Natural killer cell (primary cell): ENCODE results near the gene RAX2. TPM values are rescaled to one million over a fixed set of nuclear protein-coding genes. Genes with fewer than 3 reads are reported as not detected.

ENCODE experiments used
- ATAC-seq, 3 donors: fragments of 150-1000 bp in 2 of 3; fragments of 200-7000 bp in 1 of 3; cut with Tn5 transposase; 1 replicate in 1 of 3; 2 replicates in 2 of 3; pipeline ENCODE4 v1.10.0; 2021; ENCODE audit warnings: mild to moderate bottlenecking in 2 of 3, moderate library complexity in 2 of 3
- DNase-seq, 2 donors: peaks; one replicate each; pipeline versions ENCODE4 v3.0.0 to v3.0.0-alpha.2; 2013 to 2021; ENCODE audit warnings: mixed read lengths in 1 of 2
- H3K27ac ChIP-seq: one replicate; pipeline ENCODE4 v1.5.1; 2013; ENCODE audit warnings: mild to moderate bottlenecking, low read length
- H3K27me3 ChIP-seq: one replicate; pipeline ENCODE4 v1.6.1; 2013; ENCODE audit warnings: low read length; ENCODE audit not compliant: control insufficient read depth, insufficient read depth
- H3K36me3 ChIP-seq: one replicate; pipeline ENCODE4 v1.6.1; 2013; ENCODE audit warnings: low read length; ENCODE audit not compliant: control insufficient read depth, insufficient read depth
- H3K4me1 ChIP-seq: one replicate; pipeline ENCODE4 v1.6.1; 2013; ENCODE audit warnings: low read length; ENCODE audit not compliant: control insufficient read depth, insufficient read depth
- H3K4me3 ChIP-seq: one replicate; pipeline ENCODE4 v1.5.1; 2013; ENCODE audit warnings: low read length
- H3K9me3 ChIP-seq: one replicate; pipeline ENCODE4 v1.6.1; 2013; ENCODE audit warnings: low read length; ENCODE audit not compliant: control insufficient read depth, insufficient read depth
- H3K27ac Mint-ChIP-seq, 2 donors: one replicate each; pipeline ENCODE4 v1.8.0; 2022; ENCODE audit warnings: mild to moderate bottlenecking in 2 of 2, mixed read lengths in 2 of 2, moderate library complexity in 1 of 2
- H3K27me3 Mint-ChIP-seq, 2 donors: one replicate each; pipeline ENCODE4 v1.8.0; 2022; ENCODE audit warnings: low read depth in 2 of 2, mixed read lengths in 2 of 2
- H3K36me3 Mint-ChIP-seq: one replicate; pipeline ENCODE4 v1.8.0; 2022; ENCODE audit warnings: mixed read lengths
- H3K4me1 Mint-ChIP-seq, 2 donors: one replicate each; pipeline ENCODE4 v1.8.0; 2022; ENCODE audit warnings: mixed read lengths in 2 of 2
- H3K4me3 Mint-ChIP-seq: one replicate; pipeline ENCODE4 v1.8.0; 2022; ENCODE audit warnings: mild to moderate bottlenecking, moderate library complexity, mixed read lengths
- H3K9me3 Mint-ChIP-seq, 2 donors: one replicate each; pipeline ENCODE4 v1.8.0; 2022; ENCODE audit warnings: mixed read lengths in 2 of 2
- WGBS: methylation state at CpG from one replicate; pipeline ENCODE4 v1.1.7; 2013; ENCODE audit warnings: missing lambda C conversion rate; ENCODE audit not compliant: insufficient coverage; 5-methylcytosine and 5-hydroxymethylcytosine counted together
- intact Hi-C: fragments of 100-400 bp; cut with micrococcal nuclease; formaldehyde crosslinking; loops from one replicate; pipeline ENCODE4 v1.14.2; 2022
- total RNA-seq, 4 donors: library from RNA; stranded (reverse); fragments of 120-200 nt in 1 of 4; gene quantifications; one replicate each; pipeline versions ENCODE4 v1.2.3 to v1.2.4, GENCODE V29; 2013 to 2022
- TF ChIP-seq, protein P1 (sequence below): fragments of 200-600 bp; IDR thresholded peaks from one replicate; pipeline ENCODE4 v1.8.0; 2022; ENCODE audit warnings: antibody characterized with exemption

Gene RAX2
- total RNA-seq, 3 donors from 2014 or later (not counting 1 experiment from before 2014, with no cell fraction given): not detected

DNA sequence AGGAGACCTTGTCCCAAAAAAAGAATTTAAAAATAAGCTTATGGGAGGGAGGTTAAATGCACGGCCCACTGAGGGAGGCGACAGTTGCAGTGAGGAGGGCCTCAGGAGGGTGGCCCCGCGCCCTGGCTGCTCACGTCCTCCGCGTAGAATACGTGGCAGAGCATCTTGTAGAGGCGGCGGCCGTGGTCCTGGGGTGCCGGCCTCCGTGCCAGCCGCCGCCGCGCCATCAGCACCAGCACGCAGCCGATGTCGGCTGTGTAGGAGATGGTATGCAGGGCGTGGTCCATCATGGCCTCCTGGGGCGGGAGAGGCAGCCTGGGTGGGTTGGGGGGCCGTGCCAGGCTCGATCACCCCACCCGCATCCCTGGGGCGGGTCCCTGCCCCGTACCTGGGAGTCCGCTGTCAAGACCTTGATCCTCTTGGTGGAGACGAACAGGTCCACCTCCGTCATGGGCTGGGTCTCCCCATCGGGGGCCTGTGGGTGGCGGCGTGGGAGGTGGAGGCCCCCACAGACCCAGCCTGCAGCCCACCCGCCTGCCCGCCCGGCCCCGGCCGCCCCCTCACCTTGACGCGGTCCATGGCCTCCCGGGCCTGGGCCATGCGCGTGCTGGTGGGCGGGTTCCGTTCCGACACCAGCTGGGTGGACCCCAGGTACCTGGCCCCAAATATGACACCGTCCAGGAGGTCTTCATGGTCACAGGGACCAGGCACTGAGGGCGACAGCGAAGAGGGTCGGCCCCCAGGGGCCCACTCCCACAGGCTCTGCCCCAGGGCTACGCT lies 18.2 kb downstream of the RAX2 start:
- ATAC-seq (no peak), DNase-seq (no peak)
- Histone ChIP-seq H3K4me1 (peaks cover 2% of the 10 kb centered on the region), H3K9me3 (no peaks in the 10 kb centered on the region), H3K27ac (no peak overlapping the region), H3K27me3 (no peaks in the 10 kb centered on the region), H3K36me3 (peaks cover 38% of the 10 kb centered on the region), H3K4me3 (no peak overlapping the region)
- H3K4me3 Mint-ChIP-seq: no peak overlapping the region
- H3K36me3 Mint-ChIP-seq: no peaks in the 10 kb centered on the region
- H3K27ac Mint-ChIP-seq: no peak overlapping the region
- H3K4me1 Mint-ChIP-seq: peaks cover 6% of the 10 kb centered on the region in 2 donors
- TF ChIP-seq, protein P1, sequence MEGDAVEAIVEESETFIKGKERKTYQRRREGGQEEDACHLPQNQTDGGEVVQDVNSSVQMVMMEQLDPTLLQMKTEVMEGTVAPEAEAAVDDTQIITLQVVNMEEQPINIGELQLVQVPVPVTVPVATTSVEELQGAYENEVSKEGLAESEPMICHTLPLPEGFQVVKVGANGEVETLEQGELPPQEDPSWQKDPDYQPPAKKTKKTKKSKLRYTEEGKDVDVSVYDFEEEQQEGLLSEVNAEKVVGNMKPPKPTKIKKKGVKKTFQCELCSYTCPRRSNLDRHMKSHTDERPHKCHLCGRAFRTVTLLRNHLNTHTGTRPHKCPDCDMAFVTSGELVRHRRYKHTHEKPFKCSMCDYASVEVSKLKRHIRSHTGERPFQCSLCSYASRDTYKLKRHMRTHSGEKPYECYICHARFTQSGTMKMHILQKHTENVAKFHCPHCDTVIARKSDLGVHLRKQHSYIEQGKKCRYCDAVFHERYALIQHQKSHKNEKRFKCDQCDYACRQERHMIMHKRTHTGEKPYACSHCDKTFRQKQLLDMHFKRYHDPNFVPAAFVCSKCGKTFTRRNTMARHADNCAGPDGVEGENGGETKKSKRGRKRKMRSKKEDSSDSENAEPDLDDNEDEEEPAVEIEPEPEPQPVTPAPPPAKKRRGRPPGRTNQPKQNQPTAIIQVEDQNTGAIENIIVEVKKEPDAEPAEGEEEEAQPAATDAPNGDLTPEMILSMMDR: no peak
- WGBS: 95% methylated on average over 51 of the region's 51 CpGs
- intact Hi-C loops: no loop called here
- no peaks in the 10 kb centered on the region for H3K27me3 Mint-ChIP-seq
- no peaks in the 10 kb centered on the region for H3K9me3 Mint-ChIP-seq

GRCh38 chr19:3752492-3752891 lies 19.5 kb downstream of the RAX2 start:
- no peaks in the 10 kb centered on the region for H3K27me3 Mint-ChIP-seq
- H3K36me3 Mint-ChIP-seq: no peaks in the 10 kb centered on the region
- H3K4me3 Mint-ChIP-seq: no peak overlapping the region
- no peaks in the 10 kb centered on the region for H3K9me3 ChIP-seq
- no peaks in the 10 kb centered on the region for H3K9me3 Mint-ChIP-seq
- WGBS: 91% methylated on average over 25 of the region's 25 CpGs
- H3K27ac ChIP-seq: no peak overlapping the region
- DNase-seq (no peak), ATAC-seq (no peak)
- intact Hi-C loops: no loop called here
- peaks cover 33% of the 10 kb centered on the region for H3K36me3 ChIP-seq
- H3K4me3 ChIP-seq: no peak overlapping the region
- TF ChIP-seq, protein P1: no peak
- no peaks in the 10 kb centered on the region for H3K27me3 ChIP-seq
- no peaks in the 10 kb centered on the region for H3K4me1 ChIP-seq
- H3K27ac Mint-ChIP-seq: no peak overlapping the region
- peaks cover 6% of the 10 kb centered on the region in 2 donors for H3K4me1 Mint-ChIP-seq

- H3K27me3 ChIP-seq: no peaks in the 10 kb centered on the region
- Mint-ChIP-seq H3K4me3 (no peak overlapping the region), H3K4me1 (peaks cover 6% of the 10 kb centered on the region in 2 donors), H3K36me3 (no peaks in the 10 kb centered on the region), H3K9me3 (no peaks in the 10 kb centered on the region), H3K27me3 (no peaks in the 10 kb centered on the region), H3K27ac (no peak overlapping the region)
- peaks cover 33% of the 10 kb centered on the region for H3K36me3 ChIP-seq
- no peaks in the 10 kb centered on the region for H3K9me3 ChIP-seq
- WGBS: 97% methylated on average over 30 of the region's 30 CpGs
- no peak overlapping the region for H3K27ac ChIP-seq
- ATAC-seq (no peak), DNase-seq (no peak)
- no peaks in the 10 kb centered on the region for H3K4me1 ChIP-seq
- no peak overlapping the region for H3K4me3 ChIP-seq
- intact Hi-C loops: no loop called here
- TF ChIP-seq, protein P1: no peak
These were observed 20.8 kb downstream of the RAX2 start for GRCh38 chr19:3751236-3751635.

GRCh38 chr19:3750211-3750610 lies 21.8 kb downstream of the RAX2 start:
- H3K4me1 ChIP-seq: no peaks in the 10 kb centered on the region
- no peak overlapping the region for H3K4me3 ChIP-seq
- Mint-ChIP-seq H3K4me1 (peaks cover 5% of the 10 kb centered on the region in 2 donors), H3K27me3 (no peaks in the 10 kb centered on the region), H3K4me3 (no peak overlapping the region), H3K9me3 (no peaks in the 10 kb centered on the region), H3K36me3 (no peaks in the 10 kb centered on the region), H3K27ac (no peak overlapping the region)
- intact Hi-C loops: no loop called here
- TF ChIP-seq, protein P1: no peak
- peaks cover 30% of the 10 kb centered on the region for H3K36me3 ChIP-seq
- no peak overlapping the region for H3K27ac ChIP-seq
- WGBS: 98% methylated on average over 2 of the region's 2 CpGs
- DNase-seq (no peak), ATAC-seq (no peak)
- no peaks in the 10 kb centered on the region for H3K27me3 ChIP-seq
- H3K9me3 ChIP-seq: no peaks in the 10 kb centered on the region
